GM12872 (cell line): ENCODE measurements around the gene ALDH1A3.
A peak's percentile ranks its signal among the peaks of the same experiment; 100 is the strongest.

Experiments used
- CTCF ChIP-seq: IDR thresholded peaks from 3 replicates; pipeline ENCODE4 v1.5.1; 2011; ENCODE audit warnings: low read depth, mild to moderate bottlenecking, low read length, moderate library complexity; ENCODE audit not compliant: insufficient read depth

Gene ALDH1A3

DNA sequence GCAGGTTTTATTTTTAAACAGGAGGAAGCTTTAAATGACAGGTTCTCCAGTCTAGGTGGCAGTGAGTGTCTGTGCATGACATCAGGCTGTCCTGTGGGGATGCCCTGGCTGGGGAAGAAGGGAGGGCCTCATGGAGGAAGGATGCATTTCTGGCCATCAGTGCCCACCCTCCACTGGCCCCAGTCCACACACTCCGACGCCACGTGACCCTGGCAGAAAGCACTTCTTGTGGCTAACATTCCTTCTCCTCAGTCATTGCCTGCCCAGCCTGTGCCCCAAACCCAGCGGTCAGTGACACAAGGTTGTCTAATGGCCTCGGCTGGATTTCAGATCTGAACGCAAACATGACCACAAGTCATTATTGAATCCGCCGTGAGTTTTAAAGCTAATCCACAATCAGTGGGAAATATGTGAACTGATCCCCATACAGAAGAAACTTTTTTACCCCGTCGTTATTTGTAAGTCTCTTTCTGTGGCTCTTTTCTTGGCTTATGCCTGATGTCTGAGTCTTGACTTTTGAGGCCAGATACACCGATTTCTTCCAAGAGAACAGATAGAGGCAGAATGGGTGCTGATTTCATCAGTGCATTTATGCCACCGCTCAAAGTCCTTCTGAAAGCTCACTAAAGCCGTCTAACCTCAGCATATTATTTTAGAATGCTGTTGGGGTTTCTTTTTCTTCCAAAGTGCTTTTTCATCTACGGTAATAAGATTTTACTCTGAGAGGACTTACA, 22.2 kb downstream of the ALDH1A3 start:
- TF ChIP-seq CTCF, result no peak

- no peak for TF ChIP-seq CTCF
Observed at GRCh38 chr15:100902436-100903167, 23.0 kb downstream of the ALDH1A3 start.

- TF ChIP-seq CTCF, result no peak
Observed at GRCh38 chr15:100903168-100903554, 23.5 kb downstream of the ALDH1A3 start.

DNA sequence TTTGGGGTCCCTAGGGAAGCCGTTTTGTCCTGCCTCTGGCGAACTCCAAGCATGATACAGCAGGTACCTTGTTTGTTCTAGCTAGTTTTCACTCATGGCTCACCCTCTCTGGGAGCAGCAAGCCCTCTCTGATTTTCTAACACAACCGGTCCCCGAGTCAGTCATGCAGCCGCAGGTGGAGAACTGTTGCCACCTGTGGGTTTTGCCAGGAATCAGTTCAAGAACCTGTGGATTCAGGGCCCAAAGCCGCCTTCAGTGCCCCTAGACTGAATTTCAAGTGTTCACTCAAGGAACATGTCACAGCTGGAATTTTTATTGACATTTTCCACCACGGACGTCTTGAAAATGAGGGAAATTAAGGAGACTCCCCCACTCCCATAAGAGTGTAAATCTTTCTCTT, 26.2 kb downstream of the ALDH1A3 start:
- TF ChIP-seq CTCF, result no peak

DNA sequence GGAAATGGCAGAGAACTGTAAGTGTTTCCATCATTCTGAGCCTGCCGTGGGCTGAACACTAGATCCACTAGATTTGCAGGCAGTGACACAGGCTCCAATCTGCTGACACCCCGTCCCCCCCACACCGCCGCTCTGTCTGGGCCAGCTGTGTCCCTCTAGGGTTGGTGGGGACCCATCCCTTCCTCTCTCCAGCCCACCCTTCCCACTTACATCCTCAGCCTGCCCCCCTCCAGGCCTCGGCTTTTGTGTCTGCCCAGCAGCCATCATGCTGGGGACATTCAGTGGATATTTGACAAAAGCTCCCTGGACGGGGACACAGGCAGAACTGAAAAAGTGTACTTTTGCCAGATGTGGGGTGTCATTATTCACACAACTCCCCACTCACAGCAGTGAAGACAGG, 28.8 kb downstream of the ALDH1A3 start:
- no peak for TF ChIP-seq CTCF

GRCh38 chr15:100909565-100909964, 29.9 kb downstream of the ALDH1A3 start:
- no peak for TF ChIP-seq CTCF

GRCh38 chr15:100909989-100910955, 30.6 kb downstream of the ALDH1A3 start:
- TF ChIP-seq CTCF, result 0 out of 3 replicates have a peak, but pooled peaks have one; percentile 23
